Activated T-helper 1 cell treated with anti-CD3 and anti-CD28 coated beads, Interleukin-12 subunit alpha, Interleukin-12 subunit beta, Interleukin-2, Interleukin-4 antibody, amounts not matched to agents 30 ng/mL and 10 ng/mL and 1 ng/mL, durations not matched to agents 14 hours and 24 hours and 36 hours (primary cell): ENCODE data around the gene TTC38. TPM values are rescaled to one million over a fixed set of nuclear protein-coding genes. Genes with fewer than 3 reads are reported as not detected.

ENCODE experiments used
- DNase-seq: peaks from one replicate; pipeline ENCODE4 v3.0.0; 2021; ENCODE audit warnings: low spot score
- H3K27ac Mint-ChIP-seq: one replicate; pipeline ENCODE4 v1.8.0; 2021; ENCODE audit warnings: mild to moderate bottlenecking, mixed read lengths
- H3K27me3 Mint-ChIP-seq: one replicate; pipeline ENCODE4 v1.8.0; 2022; ENCODE audit warnings: mild to moderate bottlenecking, moderate library complexity, mixed read lengths; ENCODE audit not compliant: insufficient read depth
- H3K36me3 Mint-ChIP-seq: one replicate; pipeline ENCODE4 v1.8.0; 2021; ENCODE audit warnings: low read depth, mixed read lengths
- H3K4me1 Mint-ChIP-seq: one replicate; pipeline ENCODE4 v1.8.0; 2021; ENCODE audit warnings: low read depth, mixed read lengths
- H3K4me3 Mint-ChIP-seq: one replicate; pipeline ENCODE4 v1.8.0; 2021; ENCODE audit warnings: mild to moderate bottlenecking, moderate library complexity, mixed read lengths
- H3K9me3 Mint-ChIP-seq: one replicate; pipeline ENCODE4 v1.8.0; 2021; ENCODE audit warnings: mixed read lengths
- intact Hi-C: fragments of 100-400 bp; cut with micrococcal nuclease; formaldehyde crosslinking; loops from one replicate; pipeline ENCODE4 v1.15.1; 2024
- total RNA-seq: library from RNA; stranded (reverse); gene quantifications from 2 replicates; pipeline ENCODE4 v1.2.3, GENCODE V29; 2022

The TTC38 gene
- total RNA-seq, 1 donor from 2014 or later: 23.0 TPM

- intact Hi-C loops: no loop called here
- Mint-ChIP-seq H3K27ac (peak overlapping the region; percentile 73), H3K27me3 (no peaks in the 10 kb centered on the region), H3K36me3 (peaks cover 26% of the 10 kb centered on the region), H3K9me3 (no peaks in the 10 kb centered on the region), H3K4me1 (peaks cover 12% of the 10 kb centered on the region), H3K4me3 (peak overlapping the region; percentile 79)
- no peak for DNase-seq
These were observed 19.4 kb downstream of the TTC38 start for GRCh38 chr22:46286941-46287872.

GRCh38 chr22:46287873-46288751 lies 20.3 kb downstream of the TTC38 start:
- Mint-ChIP-seq H3K36me3 (peaks cover 33% of the 10 kb centered on the region), H3K27me3 (no peaks in the 10 kb centered on the region), H3K27ac (peak overlapping the region; percentile 73), H3K4me1 (peaks cover 12% of the 10 kb centered on the region), H3K9me3 (no peaks in the 10 kb centered on the region), H3K4me3 (peak overlapping the region; percentile 79)
- intact Hi-C loops: no loop called here
- peak; percentile 15 for DNase-seq

- Mint-ChIP-seq H3K4me1 (peaks cover 12% of the 10 kb centered on the region), H3K27me3 (no peaks in the 10 kb centered on the region), H3K4me3 (no peak overlapping the region), H3K27ac (no peak overlapping the region), H3K9me3 (no peaks in the 10 kb centered on the region), H3K36me3 (peaks cover 36% of the 10 kb centered on the region)
- intact Hi-C loops: no loop called here
- DNase-seq: no peak
These were observed 21.0 kb downstream of the TTC38 start for GRCh38 chr22:46288846-46289243.

- H3K36me3 Mint-ChIP-seq: peaks cover 31% of the 10 kb centered on the region
- intact Hi-C loops: no loop called here
- peaks cover 12% of the 10 kb centered on the region for H3K4me1 Mint-ChIP-seq
These were observed 21.6 kb downstream of the TTC38 start for GRCh38 chr22:46289244-46289891.

GRCh38 chr22:46290121-46290842 lies 22.5 kb downstream of the TTC38 start:
- H3K4me1 Mint-ChIP-seq: peaks cover 18% of the 10 kb centered on the region
- peak overlapping the region; percentile 20 for H3K27ac Mint-ChIP-seq
- intact Hi-C loops: no loop called here
- no peaks in the 10 kb centered on the region for H3K27me3 Mint-ChIP-seq
- no peaks in the 10 kb centered on the region for H3K9me3 Mint-ChIP-seq
- no peak for DNase-seq
- peaks cover 29% of the 10 kb centered on the region for H3K36me3 Mint-ChIP-seq
- no peak overlapping the region for H3K4me3 Mint-ChIP-seq

More at GRCh38 chr22:46289244-46289891, 21.6 kb downstream of the TTC38 start:
- no peak overlapping the region for H3K4me3 Mint-ChIP-seq
- no peak for DNase-seq
- H3K9me3 Mint-ChIP-seq: no peaks in the 10 kb centered on the region
- H3K27ac Mint-ChIP-seq: no peak overlapping the region
- no peaks in the 10 kb centered on the region for H3K27me3 Mint-ChIP-seq

GRCh38 chr22:46290843-46291785 lies 23.3 kb downstream of the TTC38 start:
- Mint-ChIP-seq H3K27ac (no peak overlapping the region), H3K4me3 (no peak overlapping the region)
- intact Hi-C loops: no loop called here

GRCh38 chr22:46292173-46292572 lies 24.4 kb downstream of the TTC38 start:
- Mint-ChIP-seq H3K9me3 (no peaks in the 10 kb centered on the region), H3K4me3 (no peak overlapping the region), H3K27me3 (no peaks in the 10 kb centered on the region), H3K4me1 (peaks cover 33% of the 10 kb centered on the region), H3K27ac (no peak overlapping the region), H3K36me3 (peaks cover 28% of the 10 kb centered on the region)
- intact Hi-C loops: no loop called here
- no peak for DNase-seq

More at GRCh38 chr22:46290843-46291785, 23.3 kb downstream of the TTC38 start:
- no peak for DNase-seq
- Mint-ChIP-seq H3K9me3 (no peaks in the 10 kb centered on the region), H3K36me3 (peaks cover 26% of the 10 kb centered on the region), H3K4me1 (peaks cover 26% of the 10 kb centered on the region), H3K27me3 (no peaks in the 10 kb centered on the region)

- Mint-ChIP-seq H3K36me3 (peaks cover 22% of the 10 kb centered on the region), H3K9me3 (no peaks in the 10 kb centered on the region), H3K4me3 (no peak overlapping the region), H3K4me1 (peaks cover 33% of the 10 kb centered on the region), H3K27ac (no peak overlapping the region), H3K27me3 (no peaks in the 10 kb centered on the region)
- DNase-seq: no peak
- intact Hi-C loops: no loop called here
These were observed 24.9 kb downstream of the TTC38 start for GRCh38 chr22:46292732-46293131.

- Mint-ChIP-seq H3K27me3 (no peaks in the 10 kb centered on the region), H3K36me3 (peaks cover 23% of the 10 kb centered on the region), H3K4me1 (peaks cover 32% of the 10 kb centered on the region), H3K9me3 (no peaks in the 10 kb centered on the region), H3K27ac (peak overlapping the region; percentile 34), H3K4me3 (peak overlapping the region; percentile 7)
- intact Hi-C loops: no loop called here
- no peak for DNase-seq
These were observed 25.9 kb downstream of the TTC38 start for GRCh38 chr22:46293577-46294260.

- Mint-ChIP-seq H3K4me1 (peaks cover 42% of the 10 kb centered on the region), H3K27me3 (no peaks in the 10 kb centered on the region), H3K9me3 (no peaks in the 10 kb centered on the region), H3K4me3 (peak overlapping the region; percentile 91), H3K36me3 (peaks cover 33% of the 10 kb centered on the region), H3K27ac (peak overlapping the region; percentile 45)
- no peak for DNase-seq
- intact Hi-C loops: no loop called here
These were observed 27.0 kb downstream of the TTC38 start for GRCh38 chr22:46294784-46295183.
